ENCODE data around the gene VPS8.

The VPS8 gene

DNA sequence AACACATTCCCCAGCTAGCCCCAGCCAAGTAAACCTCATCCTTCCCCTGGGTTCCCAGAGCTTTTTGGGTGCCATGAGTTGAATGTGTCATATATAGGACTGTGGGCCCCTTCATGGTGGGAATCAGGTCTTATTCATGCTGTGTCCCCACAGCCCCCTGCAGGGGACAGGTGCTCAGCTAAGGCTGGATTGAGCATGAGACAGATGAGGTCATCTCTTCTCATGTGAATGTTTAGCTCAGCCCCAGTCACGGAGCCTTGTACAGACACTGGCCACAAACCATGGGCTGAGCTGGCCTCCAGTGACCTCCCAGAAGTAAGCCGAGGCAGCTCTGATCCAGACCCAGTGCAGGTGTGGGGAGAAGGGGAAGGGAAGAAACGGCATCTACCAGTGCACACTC is 270.2 kb downstream of the VPS8 start:
- Histone ChIP-seq H3K9me3 (ENCODE audit: control insufficient read depth, low read length) (no peaks in the 10 kb centered on the region), H3K4me3 (ENCODE audit: low read depth, low read length) (no peak overlapping the region), H3K27ac (no peak overlapping the region), H2AFZ (no peak overlapping the region), H3K27me3 (ENCODE audit: control insufficient read depth, insufficient read depth, low read length) (no peaks in the 10 kb centered on the region), H3K4me2 (ENCODE audit: low read length) (no peak overlapping the region), H3K79me2 (no peaks in the 10 kb centered on the region), H3K4me1 (peaks cover 5% of the 10 kb centered on the region), H3K9ac (no peak overlapping the region), H3K36me3 (ENCODE audit: control insufficient read depth, insufficient read depth, low read length) (no peaks in the 10 kb centered on the region)
- TF ChIP-seq, protein P1, sequence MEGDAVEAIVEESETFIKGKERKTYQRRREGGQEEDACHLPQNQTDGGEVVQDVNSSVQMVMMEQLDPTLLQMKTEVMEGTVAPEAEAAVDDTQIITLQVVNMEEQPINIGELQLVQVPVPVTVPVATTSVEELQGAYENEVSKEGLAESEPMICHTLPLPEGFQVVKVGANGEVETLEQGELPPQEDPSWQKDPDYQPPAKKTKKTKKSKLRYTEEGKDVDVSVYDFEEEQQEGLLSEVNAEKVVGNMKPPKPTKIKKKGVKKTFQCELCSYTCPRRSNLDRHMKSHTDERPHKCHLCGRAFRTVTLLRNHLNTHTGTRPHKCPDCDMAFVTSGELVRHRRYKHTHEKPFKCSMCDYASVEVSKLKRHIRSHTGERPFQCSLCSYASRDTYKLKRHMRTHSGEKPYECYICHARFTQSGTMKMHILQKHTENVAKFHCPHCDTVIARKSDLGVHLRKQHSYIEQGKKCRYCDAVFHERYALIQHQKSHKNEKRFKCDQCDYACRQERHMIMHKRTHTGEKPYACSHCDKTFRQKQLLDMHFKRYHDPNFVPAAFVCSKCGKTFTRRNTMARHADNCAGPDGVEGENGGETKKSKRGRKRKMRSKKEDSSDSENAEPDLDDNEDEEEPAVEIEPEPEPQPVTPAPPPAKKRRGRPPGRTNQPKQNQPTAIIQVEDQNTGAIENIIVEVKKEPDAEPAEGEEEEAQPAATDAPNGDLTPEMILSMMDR (IDR thresholded peaks at IDR 0.05), result no peak

GRCh38 chr3:185082829-185083228 is 270.9 kb downstream of the VPS8 start:
- Histone ChIP-seq H3K36me3 (ENCODE audit: control insufficient read depth, insufficient read depth, low read length) (no peaks in the 10 kb centered on the region), H3K79me2 (no peaks in the 10 kb centered on the region), H3K27ac (no peak overlapping the region), H3K4me1 (peaks cover 5% of the 10 kb centered on the region), H3K4me2 (ENCODE audit: low read length) (no peak overlapping the region), H3K9ac (no peak overlapping the region), H3K4me3 (ENCODE audit: low read depth, low read length) (no peak overlapping the region), H3K9me3 (ENCODE audit: control insufficient read depth, low read length) (no peaks in the 10 kb centered on the region), H2AFZ (no peak overlapping the region), H3K27me3 (ENCODE audit: control insufficient read depth, insufficient read depth, low read length) (no peaks in the 10 kb centered on the region)
- TF ChIP-seq, protein P1 (IDR thresholded peaks at IDR 0.05), result no peak

GRCh38 chr3:185084402-185084801 is 272.4 kb downstream of the VPS8 start:
- Histone ChIP-seq H3K36me3 (ENCODE audit: control insufficient read depth, insufficient read depth, low read length) (no peaks in the 10 kb centered on the region), H3K27ac (no peak overlapping the region), H3K27me3 (ENCODE audit: control insufficient read depth, insufficient read depth, low read length) (no peaks in the 10 kb centered on the region), H3K9me3 (ENCODE audit: control insufficient read depth, low read length) (no peaks in the 10 kb centered on the region), H3K79me2 (no peaks in the 10 kb centered on the region), H3K4me2 (ENCODE audit: low read length) (no peak overlapping the region), H3K4me1 (peaks cover 2% of the 10 kb centered on the region), H3K9ac (no peak overlapping the region), H2AFZ (no peak overlapping the region), H3K4me3 (ENCODE audit: low read depth, low read length) (no peak overlapping the region)
- TF ChIP-seq, protein P1 (IDR thresholded peaks at IDR 0.05), result no peak

DNA sequence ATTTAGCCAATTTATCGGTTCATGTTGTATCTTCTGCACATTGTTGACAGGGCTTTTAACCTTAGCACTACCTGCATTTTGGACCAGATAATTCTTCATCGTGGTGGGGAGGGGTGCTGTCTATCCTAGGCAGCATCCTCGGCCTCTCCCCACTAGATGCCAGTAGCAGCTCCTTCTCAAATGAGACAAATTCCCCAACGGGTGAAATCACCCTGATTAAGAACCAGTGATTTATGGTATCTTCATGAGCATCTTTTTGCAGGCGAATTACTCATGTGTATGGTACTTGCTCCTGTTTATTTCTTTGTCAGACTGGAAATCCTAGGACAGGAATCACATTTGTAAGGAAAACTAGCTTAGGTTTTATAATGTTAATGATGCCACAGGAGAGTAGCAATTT is 272.9 kb downstream of the VPS8 start:
- Histone ChIP-seq H3K9ac (no peak overlapping the region), H3K4me2 (ENCODE audit: low read length) (no peak overlapping the region), H3K4me1 (no peaks in the 10 kb centered on the region), H3K9me3 (ENCODE audit: control insufficient read depth, low read length) (no peaks in the 10 kb centered on the region), H3K27ac (no peak overlapping the region), H3K27me3 (ENCODE audit: control insufficient read depth, insufficient read depth, low read length) (no peaks in the 10 kb centered on the region), H3K36me3 (ENCODE audit: control insufficient read depth, insufficient read depth, low read length) (no peaks in the 10 kb centered on the region), H2AFZ (no peak overlapping the region), H3K79me2 (no peaks in the 10 kb centered on the region), H3K4me3 (ENCODE audit: low read depth, low read length) (no peak overlapping the region)
- TF ChIP-seq, protein P1 (IDR thresholded peaks at IDR 0.05), result no peak

DNA sequence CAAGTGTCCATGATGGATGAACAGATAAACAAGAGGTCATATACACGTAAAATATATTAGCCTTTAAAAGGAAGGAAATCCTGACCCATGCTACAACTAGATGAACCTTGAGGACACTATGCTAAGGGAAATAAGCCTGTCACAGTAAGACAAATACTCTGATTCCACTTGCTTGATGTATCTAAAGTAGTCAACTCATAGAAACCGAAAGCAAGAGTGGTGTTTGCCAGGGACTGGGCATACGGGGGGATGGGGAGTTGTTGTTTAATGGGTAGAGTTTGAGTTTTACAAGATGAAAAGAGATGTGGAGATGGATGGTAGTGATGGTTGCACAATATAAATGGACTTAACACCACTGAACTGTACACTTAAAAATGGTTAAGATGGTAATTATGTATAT is 275.5 kb downstream of the VPS8 start:
- Histone ChIP-seq H3K4me2 (ENCODE audit: low read length) (no peak overlapping the region), H3K27ac (no peak overlapping the region), H2AFZ (no peak overlapping the region), H3K9me3 (ENCODE audit: control insufficient read depth, low read length) (no peaks in the 10 kb centered on the region), H3K36me3 (ENCODE audit: control insufficient read depth, insufficient read depth, low read length) (no peaks in the 10 kb centered on the region), H3K4me1 (no peaks in the 10 kb centered on the region), H3K4me3 (ENCODE audit: low read depth, low read length) (no peak overlapping the region), H3K79me2 (no peaks in the 10 kb centered on the region), H3K27me3 (ENCODE audit: control insufficient read depth, insufficient read depth, low read length) (no peaks in the 10 kb centered on the region), H3K9ac (no peak overlapping the region)
- TF ChIP-seq, protein P1 (IDR thresholded peaks at IDR 0.05), result no peak
